IMR-90 (cell line): ENCODE data around the gene RGL1. TPM values are rescaled to one million over a fixed set of nuclear protein-coding genes. Genes with fewer than 3 reads are reported as not detected.

Experiments
- ATAC-seq: fragments of 200-7000 bp; cut with Tn5 transposase; 2 replicates; pipeline ENCODE4 v1.9.1; 2020; ENCODE audit warnings: low read depth, mild to moderate bottlenecking, moderate library complexity
- BruUV-seq: library from RNA; stranded (reverse); fragments of 400-500 nt; replicated peaks from 2 replicates; lab custom pipeline; 2021; lab: Mats Ljungman, UMichigan
- CTCF ChIA-PET: fragments of 300-600 bp; formaldehyde crosslinking; extraction: SDS; loops from one replicate; lab custom pipeline; 2021; ENCODE audit warnings: antibody characterized with exemption; lab: Yijun Ruan, JAX
- POLR2A ChIA-PET: fragments of 300-600 bp; sonication (Branson Sonifier 250); formaldehyde crosslinking; loops from one replicate; lab custom pipeline; 2022; ENCODE audit warnings: antibody characterized with exemption; ENCODE audit not compliant: unreplicated experiment; lab: Charles Lee
- DNase-seq: peaks from one replicate; pipeline ENCODE4 v3.0.0; 2013
- H2AFZ ChIP-seq: replicated peaks from 2 replicates; pipeline ENCODE3; 2013; ENCODE audit warnings: low read length, mild to moderate bottlenecking; ENCODE audit not compliant: poor library complexity
- H2AK5ac ChIP-seq: 2 replicates; pipeline ENCODE4 v1.6.1; 2013; ENCODE audit warnings: low read depth, low read length, inconsistent platforms
- H2AK9ac ChIP-seq: replicated peaks from 2 replicates; pipeline ENCODE3; 2013; ENCODE audit warnings: mild to moderate bottlenecking, low read depth, low read length, moderate library complexity; ENCODE audit not compliant: poor library complexity
- H2BK120ac ChIP-seq: 2 replicates; pipeline ENCODE4 v1.6.1; 2013; ENCODE audit warnings: low read depth, low read length, inconsistent platforms
- H2BK15ac ChIP-seq: 3 replicates; pipeline ENCODE4 v1.6.1; 2013; ENCODE audit warnings: low read depth, low read length, inconsistent platforms
- H2BK20ac ChIP-seq: 2 replicates; pipeline ENCODE4 v1.6.1; 2013; ENCODE audit warnings: low read depth, mild to moderate bottlenecking, inconsistent platforms, low read length, moderate library complexity
- H2BK5ac ChIP-seq: 2 replicates; pipeline ENCODE4 v1.6.1; 2013; ENCODE audit warnings: mild to moderate bottlenecking, low read depth, low read length, inconsistent platforms; ENCODE audit not compliant: poor library complexity, severe bottlenecking
- H3K14ac ChIP-seq: replicated peaks from 2 replicates; pipeline ENCODE4 v1.6.1; 2013; ENCODE audit warnings: low read depth, low read length, inconsistent platforms
- H3K18ac ChIP-seq: 2 replicates; pipeline ENCODE4 v1.6.1; 2013; ENCODE audit warnings: low read depth, low read length, control low read depth
- H3K23ac ChIP-seq: 2 replicates; pipeline ENCODE4 v1.6.1; 2013; ENCODE audit warnings: low read depth, low read length, inconsistent platforms
- H3K27ac ChIP-seq: 2 replicates; pipeline ENCODE4 v1.5.1; 2013; ENCODE audit warnings: mild to moderate bottlenecking, control low read depth, low read length; ENCODE audit not compliant: insufficient read depth
- H3K27me3 ChIP-seq: 2 replicates; pipeline ENCODE4 v1.6.1; 2013; ENCODE audit warnings: low read length; ENCODE audit not compliant: control insufficient read depth, insufficient read depth
- H3K36me3 ChIP-seq: 2 replicates; pipeline ENCODE4 v1.6.1; 2013; ENCODE audit warnings: low read length, mixed read lengths; ENCODE audit not compliant: control insufficient read depth, insufficient read depth
- H3K4ac ChIP-seq: 2 replicates; pipeline ENCODE4 v1.6.1; 2013; ENCODE audit warnings: low read depth, low read length, inconsistent platforms
- H3K4me1 ChIP-seq: 2 replicates; pipeline ENCODE4 v1.6.1; 2013; ENCODE audit warnings: low read length, mixed read lengths; ENCODE audit not compliant: control insufficient read depth, insufficient read depth
- H3K4me2 ChIP-seq: 2 replicates; pipeline ENCODE4 v1.6.1; 2013; ENCODE audit warnings: low read depth, mild to moderate bottlenecking, control low read depth, low read length, moderate library complexity
- H3K4me3 ChIP-seq: 2 replicates; pipeline ENCODE4 v1.5.1; 2013; ENCODE audit warnings: low read depth, mild to moderate bottlenecking, control low read depth, low read length, moderate library complexity; ENCODE audit not compliant: insufficient read depth
- H3K56ac ChIP-seq: 2 replicates; pipeline ENCODE4 v1.6.1; 2013; ENCODE audit warnings: low read length, inconsistent platforms; ENCODE audit not compliant: insufficient read depth; ENCODE audit errors: extremely low read depth
- H3K79me1 ChIP-seq, 2 experiments: 2 replicates each; pipeline ENCODE4 v1.6.1; 2013; ENCODE audit warnings: low read length in 2 of 2, inconsistent platforms in 1 of 2, low read depth in 1 of 2
- H3K9ac ChIP-seq: 2 replicates; pipeline ENCODE4 v1.6.1; 2013; ENCODE audit warnings: low read depth, low read length, control low read depth
- H3K9me1 ChIP-seq: 2 replicates; pipeline ENCODE4 v1.6.1; 2013; ENCODE audit warnings: low read length, inconsistent platforms; ENCODE audit not compliant: insufficient read depth
- H3K9me3 ChIP-seq: 2 replicates; pipeline ENCODE4 v1.6.1; 2013; ENCODE audit warnings: low read length; ENCODE audit not compliant: control insufficient read depth, insufficient read depth
- H4K20me1 ChIP-seq: 2 replicates; pipeline ENCODE4 v1.6.1; 2013; ENCODE audit warnings: low read length, inconsistent platforms; ENCODE audit not compliant: insufficient read depth
- H4K5ac ChIP-seq: 2 replicates; pipeline ENCODE4 v1.6.1; 2013; ENCODE audit warnings: mild to moderate bottlenecking, low read depth, low read length, control low read depth
- H4K8ac ChIP-seq, 2 experiments: 2 replicates each; pipeline ENCODE4 v1.6.1; 2013; ENCODE audit warnings: low read depth in 2 of 2, low read length in 2 of 2, control low read depth in 1 of 2, inconsistent platforms in 1 of 2
- H4K91ac ChIP-seq: 2 replicates; pipeline ENCODE4 v1.6.1; 2013; ENCODE audit warnings: low read depth, low read length, inconsistent platforms; ENCODE audit not compliant: insufficient read depth
- CHD1 ChIP-seq: IDR thresholded peaks from 2 replicates; pipeline ENCODE4 v1.6.1; 2012; ENCODE audit warnings: low read depth, low read length, improper control_type of control experiment
- MXI1 ChIP-seq: IDR thresholded peaks from 2 replicates; pipeline ENCODE4 v1.6.1; 2012; ENCODE audit warnings: low read depth, mild to moderate bottlenecking, low read length, moderate library complexity, borderline replicate concordance
- NFE2L2 ChIP-seq: fragments of 150-350 bp; IDR thresholded peaks from 2 replicates; pipeline ENCODE4 v1.6.1; 2016; ENCODE audit warnings: low read depth, mild to moderate bottlenecking, low read length
- POLR2A ChIP-seq: IDR thresholded peaks from 2 replicates; pipeline ENCODE4 v1.6.1; 2012; ENCODE audit warnings: mild to moderate bottlenecking, low read depth, low read length
- RFX5 ChIP-seq: IDR thresholded peaks from 2 replicates; pipeline ENCODE4 v1.8.0; 2012; ENCODE audit warnings: low read depth, mild to moderate bottlenecking, low read length, moderate library complexity
- WGBS, 2 experiments: methylation state at CpG; one replicate each; pipeline versions ENCODE4 v1.1.5 to v1.1.7; 2013; ENCODE audit warnings: missing lambda C conversion rate in 2 of 2; ENCODE audit not compliant: insufficient read length in 1 of 2; ENCODE audit errors: extremely low coverage in 2 of 2; 5-methylcytosine and 5-hydroxymethylcytosine counted together
- dilution Hi-C: fragments of 300-500 bp; cut with HindIII; formaldehyde crosslinking; loops from one replicate; pipeline ENCODE4 v1.14.3; 2018; ENCODE audit warnings: low sequenced_read_pairs; ENCODE audit not compliant: unreplicated experiment
- in situ Hi-C: fragments of 300-500 bp; cut with MboI; formaldehyde crosslinking; loops from 3 replicates; pipeline ENCODE4 v1.14.3; 2019; ENCODE audit warnings: low sequenced_read_pairs, inconsistent platforms, mixed read lengths
- intact Hi-C: fragments of 100-400 bp; cut with micrococcal nuclease; formaldehyde crosslinking; loops from 2 replicates; pipeline ENCODE4 v1.10.0; 2022
- polyA plus RNA-seq, 3 experiments: library from polyadenylated mRNA; depleted of rRNA; stranded (reverse); fragments of >200 nt; gene quantifications; 2 replicates each; pipeline ENCODE4 v1.2.3, GENCODE V29; 2012; ENCODE audit warnings: low replicate concordance in 1 of 3
- total RNA-seq: library from RNA; depleted of rRNA; stranded (reverse); fragments of >200 nt; gene quantifications from 2 replicates; pipeline ENCODE4 v1.2.3, GENCODE V29; 2012
- TF ChIP-seq, protein P1 (sequence below): conservative IDR thresholded peaks from 2 replicates; pipeline ENCODE4 v1.5.1; 2012; ENCODE audit warnings: mild to moderate bottlenecking, low read depth, low read length, improper control_type of control experiment
- TF ChIP-seq, protein P2 (sequence below): fragments of 150-350 bp; IDR thresholded peaks from 2 replicates; pipeline ENCODE4 v1.6.1; 2017; ENCODE audit warnings: mild to moderate bottlenecking, antibody characterized with exemption, low read length, low read depth

The RGL1 gene
- total and polyA plus RNA-seq, 2 of the 4 experiments (the other 2 are of a cell fraction): 4.7 to 7.5 TPM

DNA sequence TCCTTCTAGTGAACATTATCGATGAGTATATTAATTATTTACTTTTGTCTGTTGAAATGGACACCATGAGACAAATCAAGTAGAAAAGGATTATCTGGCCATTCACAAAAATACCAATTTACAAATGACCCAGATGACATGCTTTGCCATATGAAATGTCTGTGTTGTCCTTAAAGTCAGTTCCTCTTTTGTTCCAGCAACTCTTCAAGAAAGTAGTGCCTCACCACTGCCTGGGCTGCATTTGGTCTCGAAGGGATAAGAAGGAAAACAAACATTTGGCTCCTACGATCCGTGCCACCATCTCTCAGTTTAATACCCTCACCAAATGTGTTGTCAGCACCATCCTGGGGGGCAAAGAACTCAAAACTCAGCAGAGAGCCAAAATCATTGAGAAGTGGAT is 79.6 kb downstream of the RGL1 start:
- H3K9me3 ChIP-seq: no peaks in the 10 kb centered on the region
- ATAC-seq (no peak), DNase-seq (no peak)
- H3K14ac ChIP-seq: no peak overlapping the region
- POLR2A ChIA-PET: no interaction called here
- peaks cover 13% of the 10 kb centered on the region for H3K4me1 ChIP-seq
- H2AFZ ChIP-seq: no peak overlapping the region
- no peak overlapping the region for H2BK5ac ChIP-seq
- H2BK20ac ChIP-seq: no peak overlapping the region
- H2BK120ac ChIP-seq: no peak overlapping the region
- H3K9ac ChIP-seq: no peak overlapping the region
- no peak overlapping the region for H4K5ac ChIP-seq
- no peak overlapping the region for H3K4me2 ChIP-seq
- no peak overlapping the region for H2BK15ac ChIP-seq
- TF ChIP-seq POLR2A (no peak), RFX5 (no peak), CHD1 (no peak), NFE2L2 (no peak), MXI1 (no peak)
- TF ChIP-seq, protein P1, sequence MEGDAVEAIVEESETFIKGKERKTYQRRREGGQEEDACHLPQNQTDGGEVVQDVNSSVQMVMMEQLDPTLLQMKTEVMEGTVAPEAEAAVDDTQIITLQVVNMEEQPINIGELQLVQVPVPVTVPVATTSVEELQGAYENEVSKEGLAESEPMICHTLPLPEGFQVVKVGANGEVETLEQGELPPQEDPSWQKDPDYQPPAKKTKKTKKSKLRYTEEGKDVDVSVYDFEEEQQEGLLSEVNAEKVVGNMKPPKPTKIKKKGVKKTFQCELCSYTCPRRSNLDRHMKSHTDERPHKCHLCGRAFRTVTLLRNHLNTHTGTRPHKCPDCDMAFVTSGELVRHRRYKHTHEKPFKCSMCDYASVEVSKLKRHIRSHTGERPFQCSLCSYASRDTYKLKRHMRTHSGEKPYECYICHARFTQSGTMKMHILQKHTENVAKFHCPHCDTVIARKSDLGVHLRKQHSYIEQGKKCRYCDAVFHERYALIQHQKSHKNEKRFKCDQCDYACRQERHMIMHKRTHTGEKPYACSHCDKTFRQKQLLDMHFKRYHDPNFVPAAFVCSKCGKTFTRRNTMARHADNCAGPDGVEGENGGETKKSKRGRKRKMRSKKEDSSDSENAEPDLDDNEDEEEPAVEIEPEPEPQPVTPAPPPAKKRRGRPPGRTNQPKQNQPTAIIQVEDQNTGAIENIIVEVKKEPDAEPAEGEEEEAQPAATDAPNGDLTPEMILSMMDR: no peak
- TF ChIP-seq, protein P2, sequence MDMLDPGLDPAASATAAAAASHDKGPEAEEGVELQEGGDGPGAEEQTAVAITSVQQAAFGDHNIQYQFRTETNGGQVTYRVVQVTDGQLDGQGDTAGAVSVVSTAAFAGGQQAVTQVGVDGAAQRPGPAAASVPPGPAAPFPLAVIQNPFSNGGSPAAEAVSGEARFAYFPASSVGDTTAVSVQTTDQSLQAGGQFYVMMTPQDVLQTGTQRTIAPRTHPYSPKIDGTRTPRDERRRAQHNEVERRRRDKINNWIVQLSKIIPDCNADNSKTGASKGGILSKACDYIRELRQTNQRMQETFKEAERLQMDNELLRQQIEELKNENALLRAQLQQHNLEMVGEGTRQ: no peak
- H3K4ac ChIP-seq: no peak overlapping the region
- no TSS peak for BruUV-seq
- no peak overlapping the region for H3K23ac ChIP-seq
- dilution Hi-C loops (no loop called here), in situ Hi-C loops (no loop called here), intact Hi-C loops (no loop called here)
- H3K18ac ChIP-seq: no peak overlapping the region
- peaks cover 13% of the 10 kb centered on the region for H3K9me1 ChIP-seq
- H4K8ac ChIP-seq: no peak overlapping the region
- no peaks in the 10 kb centered on the region; the same call in 1 of the 2 replicates for H4K20me1 ChIP-seq
- peaks cover 9% of the 10 kb centered on the region for H3K36me3 ChIP-seq
- WGBS, 2 experiments: no CpG with 5 or more reads among the region's 4 CpGs
- CTCF ChIA-PET: no interaction called here
- H2AK5ac ChIP-seq: no peak overlapping the region
- no peak overlapping the region for H3K56ac ChIP-seq
- H3K4me3 ChIP-seq: no peak overlapping the region
- H2AK9ac ChIP-seq: no peak overlapping the region
- no peak overlapping the region for H3K27ac ChIP-seq
- no peak overlapping the region for H4K91ac ChIP-seq
- no peaks in the 10 kb centered on the region for H3K27me3 ChIP-seq
- H3K79me1 ChIP-seq: no peaks in the 10 kb centered on the region; a peak in 1 of 4 replicates
